Effector CD8-positive, alpha-beta T cell (primary cell): Measurements from ENCODE around the gene OBSL1.

ENCODE experiments used
- DNase-seq: peaks from one replicate; lab custom pipeline; 2025; lab: John Stamatoyannopoulos, UW
- total RNA-seq, 4 experiments: gene quantifications; one replicate each; lab custom pipeline; 2026; lab: John Stamatoyannopoulos, UW

The OBSL1 gene
- 0 to 2.7 (median 0.35) reads per million in 4 experiments for total RNA-seq

DNA sequence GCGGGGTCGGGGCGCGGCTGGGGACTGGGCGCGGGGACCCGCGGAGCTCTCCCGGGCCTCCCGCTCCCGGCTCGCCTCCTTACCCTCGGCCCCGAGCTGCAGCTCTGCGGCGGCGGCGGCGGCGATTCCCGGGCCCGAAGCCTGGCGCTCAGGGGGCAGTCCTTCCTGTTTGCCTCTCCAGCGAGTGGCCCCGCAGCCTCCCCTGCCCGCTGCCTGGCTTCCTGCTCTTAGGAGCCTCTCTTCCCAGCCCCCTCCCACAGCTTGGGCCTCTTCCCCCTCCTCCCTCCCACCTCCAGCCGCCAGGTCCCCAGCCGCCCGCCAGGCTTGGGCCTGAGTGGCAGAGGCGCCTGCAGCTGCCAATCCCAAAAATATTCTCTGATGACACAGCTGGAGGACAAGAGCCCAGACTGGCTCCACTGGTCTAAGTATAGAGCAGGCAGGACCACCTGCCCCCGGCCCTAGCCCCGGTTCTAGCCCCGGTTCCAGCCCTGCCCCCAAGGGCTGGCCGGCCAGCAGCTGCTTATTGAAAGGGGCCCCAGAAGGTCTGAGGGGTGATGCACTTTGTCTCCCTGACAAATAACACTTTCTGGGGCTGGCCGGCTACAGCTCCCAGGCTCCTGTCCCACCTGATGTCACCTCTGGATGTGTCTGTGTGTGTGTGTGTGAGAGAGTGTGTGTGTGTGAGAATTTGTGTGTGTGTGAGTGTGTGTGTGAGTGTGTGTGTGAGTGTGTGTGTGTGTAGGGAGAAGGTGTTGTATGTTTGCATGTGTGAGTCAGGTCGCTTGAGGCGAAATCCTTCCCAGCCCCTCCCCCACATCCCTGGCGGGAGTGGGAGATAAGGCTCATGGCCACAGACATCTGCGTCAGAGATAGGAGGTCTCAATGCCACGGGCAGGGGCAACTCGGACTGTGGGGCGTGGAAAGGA lies at the start of gene OBSL1:
Gene OBSL1 (minus strand): TSS at position 229 of the 926 bp plus-strand sequence. CDS start 307 bp downstream, outside the sequence.
- DNase-seq, result no peak

DNA sequence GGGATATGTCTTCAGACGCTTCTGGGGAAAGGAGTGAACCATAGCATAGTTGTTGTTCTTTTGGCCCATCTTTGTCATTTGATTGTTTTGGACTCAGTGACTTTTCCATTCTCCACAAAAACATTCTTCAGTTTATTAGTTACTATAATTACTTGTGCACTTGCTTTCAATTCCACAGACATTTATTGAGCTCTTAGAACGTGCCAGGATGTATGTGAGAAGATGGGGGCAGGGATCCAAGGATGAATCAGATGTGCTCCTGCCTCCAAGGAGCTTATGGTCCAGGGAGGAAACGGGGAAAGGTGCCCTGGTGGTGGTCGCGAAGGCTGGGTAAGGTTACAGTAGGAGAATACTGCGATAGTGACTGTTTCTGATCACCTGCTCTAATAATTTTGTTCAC lies 49.2 kb upstream of the OBSL1 start:
- DNase-seq, result no peak

- DNase-seq, result no peak
Measured at GRCh38 chr2:219619235-219619634, 47.9 kb upstream of the OBSL1 start.

GRCh38 chr2:219618733-219619122 lies 47.4 kb upstream of the OBSL1 start:
- no peak for DNase-seq

DNA sequence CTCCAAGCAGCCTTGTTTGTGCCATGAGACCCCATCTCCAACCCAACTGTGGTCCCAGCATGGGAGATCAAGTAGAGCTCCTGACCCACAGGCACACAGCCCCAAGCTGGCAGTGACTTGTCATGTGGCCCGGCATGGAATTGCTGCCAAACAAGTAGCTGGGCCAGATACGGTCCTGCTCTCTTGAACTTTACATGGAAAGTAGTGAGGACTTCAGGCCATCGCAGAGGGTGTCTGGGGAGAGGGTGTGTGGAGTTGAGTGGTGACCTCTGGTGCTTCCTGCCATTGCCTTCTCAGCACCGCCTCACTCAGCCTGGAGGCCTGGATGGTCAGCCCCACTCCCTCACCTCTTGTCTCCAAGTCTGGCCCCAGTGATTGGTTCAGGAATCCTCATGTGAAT lies 45.2 kb upstream of the OBSL1 start:
- DNase-seq, result no peak

- no peak for DNase-seq
Measured at GRCh38 chr2:219615894-219616293, 44.6 kb upstream of the OBSL1 start.

DNA sequence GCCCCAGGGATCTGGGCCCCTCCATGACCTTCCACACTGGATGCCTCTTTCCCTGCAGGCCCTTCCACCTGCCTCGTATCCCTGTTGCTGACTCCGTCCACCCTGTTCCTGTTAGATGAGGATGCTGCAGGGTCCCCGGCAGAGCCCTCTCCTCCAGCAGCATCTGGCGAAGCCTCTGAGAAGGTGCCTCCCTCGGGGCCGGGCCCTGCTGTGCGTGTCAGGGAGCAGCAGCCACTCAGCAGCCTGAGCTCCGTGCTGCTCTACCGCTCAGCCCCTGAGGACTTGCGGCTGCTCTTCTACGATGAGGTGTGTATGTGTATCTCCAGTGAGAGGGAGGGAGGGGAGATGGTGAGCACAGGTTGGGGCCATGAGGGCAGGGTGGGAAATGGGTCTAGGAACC lies 43.7 kb upstream of the OBSL1 start:
- DNase-seq, result no peak

- no peak for DNase-seq
Measured at GRCh38 chr2:219614076-219614860, 42.9 kb upstream of the OBSL1 start.

GRCh38 chr2:219613461-219614070 lies 42.2 kb upstream of the OBSL1 start:
- no peak for DNase-seq

DNA sequence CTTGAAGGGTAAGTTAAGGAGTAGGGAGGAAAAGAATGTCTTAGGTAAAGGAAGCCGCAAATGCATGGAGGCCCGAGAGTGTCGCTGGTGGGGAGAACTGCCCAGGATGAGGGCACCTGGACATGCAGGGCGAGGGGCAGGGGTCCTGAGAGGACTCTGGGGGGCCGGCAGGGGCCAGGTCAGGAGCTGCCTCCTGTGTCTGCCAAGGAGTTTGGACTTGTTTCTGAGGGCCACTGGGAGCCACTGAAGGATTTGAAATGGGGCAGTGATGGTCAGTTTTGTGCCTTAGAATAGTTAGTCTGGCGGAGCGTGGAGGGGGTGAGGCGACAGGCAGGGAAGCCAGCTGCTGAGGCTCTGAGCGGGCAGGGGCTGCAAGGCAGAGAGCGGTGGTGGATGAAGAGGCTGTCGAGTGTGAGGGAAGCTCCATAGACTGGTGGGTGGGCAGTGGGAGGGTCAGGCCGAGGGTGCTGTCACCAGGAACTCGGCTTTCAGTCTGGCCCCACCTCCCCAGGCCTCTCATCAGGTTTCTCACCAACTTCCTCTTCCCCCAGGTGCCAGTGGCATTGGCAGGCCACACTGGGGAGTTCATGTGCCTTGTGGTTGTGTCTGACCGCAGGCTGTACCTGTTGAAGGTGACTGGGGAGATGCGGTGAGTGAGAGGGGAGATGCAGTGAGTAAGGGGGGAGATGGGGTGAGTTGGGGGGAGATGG lies 41.4 kb upstream of the OBSL1 start:
- DNase-seq, result no peak

- no peak for DNase-seq
Measured at GRCh38 chr2:219611866-219612576, 40.7 kb upstream of the OBSL1 start.

DNA sequence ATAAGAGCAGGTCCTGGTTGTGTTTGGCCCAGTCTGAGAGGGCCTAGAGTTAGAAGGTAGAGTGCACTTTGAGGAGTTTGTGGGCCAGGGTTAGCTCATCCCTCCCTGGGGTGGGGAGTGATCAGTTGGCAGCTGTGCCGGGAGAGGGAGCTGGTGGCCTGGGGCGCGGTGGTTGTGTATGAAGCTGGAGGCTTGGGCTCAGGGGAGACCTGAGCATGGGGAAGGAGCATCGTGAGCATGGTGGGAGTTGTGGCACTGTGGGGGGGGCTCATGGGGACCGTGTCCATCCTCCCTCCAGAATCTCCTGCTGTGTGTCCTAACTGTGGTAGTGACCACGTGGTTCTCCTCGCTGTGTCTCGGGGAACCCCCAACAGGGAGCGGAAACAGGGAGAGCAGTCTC lies 40.0 kb upstream of the OBSL1 start:
- no peak for DNase-seq

DNA sequence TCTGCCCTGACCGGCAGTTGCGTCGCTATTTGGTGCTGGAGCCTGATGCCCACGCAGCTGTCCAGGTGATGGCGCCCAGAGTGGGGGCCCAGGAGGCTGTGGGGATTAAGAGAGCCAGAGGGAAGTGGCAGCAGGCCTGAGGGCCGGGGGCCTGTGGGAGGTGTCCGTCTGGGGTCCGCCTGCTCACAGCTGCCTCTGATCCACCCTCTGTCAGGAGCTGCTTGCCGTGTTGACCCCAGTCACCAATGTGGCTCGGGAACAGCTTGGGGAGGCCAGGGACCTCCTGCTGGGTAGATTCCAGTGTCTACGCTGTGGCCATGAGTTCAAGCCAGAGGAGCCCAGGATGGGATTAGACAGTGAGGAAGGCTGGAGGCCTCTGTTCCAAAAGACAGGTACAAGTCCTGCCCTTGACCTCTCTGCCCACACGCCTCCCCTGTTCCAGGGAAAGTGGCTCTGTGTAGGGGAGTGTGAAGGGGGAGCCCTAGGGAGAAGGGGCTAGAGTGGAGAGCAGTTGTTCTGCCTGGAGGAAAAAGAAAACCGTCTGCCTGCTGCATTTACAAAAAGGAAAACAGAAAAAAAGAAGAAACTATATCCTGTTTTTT lies 37.9 kb upstream of the OBSL1 start:
- DNase-seq, result no peak

DNA sequence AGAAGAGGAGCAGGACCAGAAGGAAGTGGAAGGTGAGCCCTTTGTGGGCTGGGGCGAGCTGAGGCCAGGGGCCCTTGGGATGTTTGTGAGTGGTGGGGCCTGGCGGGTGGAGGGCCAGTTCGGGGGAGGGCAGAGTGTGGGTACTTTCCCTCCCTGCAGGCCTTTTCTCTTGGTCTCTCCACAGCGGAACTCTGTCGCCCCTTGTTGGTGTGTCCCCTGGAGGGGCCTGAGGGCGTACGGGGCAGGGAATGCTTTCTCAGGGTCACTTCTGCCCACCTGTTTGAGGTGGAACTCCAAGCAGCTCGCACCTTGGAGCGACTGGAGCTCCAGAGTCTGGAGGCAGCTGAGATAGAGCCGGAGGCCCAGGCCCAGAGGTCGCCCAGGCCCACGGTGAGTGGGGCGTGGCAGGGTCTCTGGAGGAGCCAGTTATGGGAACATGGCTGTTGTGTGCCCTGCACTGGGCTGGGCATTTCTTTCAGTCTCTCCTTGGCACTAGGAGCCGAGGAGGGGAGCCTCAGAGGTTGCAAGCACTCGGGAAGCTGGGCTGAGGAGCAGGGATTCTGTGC lies 37.1 kb upstream of the OBSL1 start:
- DNase-seq, result no peak

DNA sequence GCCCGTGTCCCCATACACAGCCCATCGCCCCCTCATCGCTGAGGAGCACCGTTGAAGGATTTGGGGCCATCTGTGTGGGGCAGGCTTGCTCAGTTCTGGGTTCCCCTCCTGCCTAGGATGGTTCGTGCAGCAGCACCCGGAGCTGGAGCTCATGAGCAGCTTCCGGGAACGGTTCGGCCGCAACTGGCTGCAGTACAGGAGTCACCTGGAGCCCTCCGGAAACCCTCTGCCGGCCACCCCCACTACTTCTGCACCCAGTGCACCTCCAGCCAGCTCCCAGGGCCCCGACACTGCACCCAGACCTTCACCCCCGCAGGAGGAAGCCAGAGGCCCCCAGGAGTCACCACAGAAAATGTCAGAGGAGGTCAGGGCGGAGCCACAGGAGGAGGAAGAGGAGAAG lies 36.6 kb upstream of the OBSL1 start:
- DNase-seq, result no peak

- DNase-seq, result no peak
Measured at GRCh38 chr2:219605607-219605954, 34.2 kb upstream of the OBSL1 start.

DNA sequence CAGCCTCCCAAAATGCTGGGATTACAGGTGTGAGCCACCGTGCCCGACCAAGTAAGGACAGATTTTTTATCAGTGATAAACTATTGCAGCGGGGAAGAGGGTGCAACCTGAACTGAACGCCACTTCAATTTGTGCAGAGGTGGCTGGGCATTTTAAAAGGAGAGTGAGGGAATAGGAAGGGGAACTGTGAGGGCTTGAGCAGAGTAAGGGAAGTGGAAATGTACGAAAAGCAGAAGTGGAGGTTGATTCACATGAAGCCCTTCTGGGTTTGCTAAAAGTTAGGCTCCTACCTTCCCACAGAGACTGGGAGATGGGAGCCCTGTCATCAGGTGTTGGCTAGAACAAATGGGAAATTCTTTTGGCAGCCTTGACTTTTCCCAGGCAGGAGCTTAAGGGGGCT lies 32.4 kb upstream of the OBSL1 start:
- no peak for DNase-seq

- DNase-seq, result no peak
Measured at GRCh38 chr2:219598308-219599078, 27.2 kb upstream of the OBSL1 start.

GRCh38 chr2:219597552-219598307 lies 26.4 kb upstream of the OBSL1 start, which contains the start of gene STK11IP:
STK11IP (plus strand) TSS chr2:219597857; CDS start chr2:219598120, 263 bp downstream.
- peak; percentile 81 for DNase-seq
